ENCODE measurements around the gene CCDC146.
"Not testable (repeated sequence)": the region's sequence is repeated elsewhere in the genome, so short reads cannot be mapped to it uniquely, and the experiment has no call there.

GRCh38 chr7:77131781-77132180 lies 9.4 kb downstream of the CCDC146 start:
- TF ChIP-seq CTCF (IDR thresholded peaks at IDR 0.05; ENCODE audit: low read depth, low read length); POLR2A (IDR thresholded peaks at IDR 0.05; ENCODE audit: extremely low read depth, insufficient read length); MAX (IDR thresholded peaks at IDR 0.05; ENCODE audit: low read depth, low read length); MYC (IDR thresholded peaks at IDR 0.05; ENCODE audit: low read depth, low read length): not testable (repeated sequence)
